ENCODE measurements around the gene CD6. TPM values are rescaled to one million over a fixed set of nuclear protein-coding genes. Genes with fewer than 3 reads are reported as not detected.

CD6 gene
- total and polyA plus RNA-seq, 2 of the 8 experiments (the other 6 are each of a cell fraction or from before 2014, with no cell fraction given) = 0.03 TPM; not detected in 1

DNA sequence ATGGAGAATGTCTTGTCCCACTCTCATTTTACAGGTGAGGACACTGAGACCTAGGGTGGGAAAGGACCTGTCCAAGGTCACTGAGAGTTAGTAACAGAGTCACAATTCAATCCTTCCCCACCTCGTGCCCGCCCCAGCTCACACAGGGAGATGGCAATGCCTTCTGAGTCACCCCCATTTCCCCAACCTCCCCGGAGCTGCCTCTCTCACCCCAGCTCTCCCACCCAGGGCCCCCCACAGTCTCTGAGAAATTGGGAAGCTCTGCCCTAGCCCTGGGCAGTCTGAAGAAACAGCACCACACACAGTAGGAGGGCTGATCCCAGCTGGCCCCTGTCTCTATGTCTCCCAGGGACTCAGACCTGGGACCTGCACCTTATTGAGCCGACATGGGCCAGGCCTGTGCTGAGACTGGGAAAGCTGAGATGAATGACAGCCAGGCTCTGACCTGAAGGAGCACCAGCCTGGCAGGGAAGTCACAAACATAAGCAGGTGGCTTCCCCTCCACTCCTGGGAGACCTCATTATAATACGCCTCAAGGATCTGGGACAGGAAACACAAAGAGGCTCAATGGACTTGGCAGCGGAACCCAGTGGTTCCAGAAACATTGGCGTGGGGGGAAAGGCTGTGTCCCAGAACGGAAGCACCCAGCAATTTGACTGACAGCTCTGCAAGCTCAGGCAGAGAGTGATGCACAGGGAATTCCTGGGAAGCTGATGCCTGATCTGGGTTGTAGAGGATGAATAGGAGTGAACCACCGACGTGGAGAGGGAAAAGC lies 51.0 kb downstream of the CD6 start:
- peaks cover 0 to 2% of the 10 kb centered on the region in 2 experiments for H4K20me1 ChIP-seq (replicated peaks in 1 of 2; ENCODE audit: control insufficient read depth in 1 of 2, insufficient read depth in 2 of 2, low read length in 2 of 2)
- POLR2A ChIA-PET (ENCODE audit: partially characterized antibody) = interaction anchor here (1.6 kb wide), 1 partner anchor 9 kb away, joined by 4 read pairs; no protein-coding TSS in a partner anchor
- H3K4ac ChIP-seq (replicated peaks; ENCODE audit: insufficient read length, low read depth, low read length) = no peak overlapping the region
- peak overlapping the region in 1 of 2 experiments; percentile 56; a peak in 1 of 4 replicates for H3K4me2 ChIP-seq (ENCODE audit: insufficient read depth in 1 of 2, low read depth in 2 of 2, low read length in 2 of 2)
- H4K91ac ChIP-seq (replicated peaks; ENCODE audit: insufficient read length, low read length) = no peak overlapping the region
- H2AK5ac ChIP-seq (ENCODE audit: low read depth, low read length) = no peak overlapping the region
- WGBS, 2 experiments (ENCODE audit: extremely low coverage in 1 of 2, insufficient coverage in 1 of 2, insufficient read length in 1 of 2, insufficient replicate concordance in 2 of 2, low coverage in 1 of 2, low lambda C conversion rate in 2 of 2, missing lambda C conversion rate in 1 of 2) = 83% methylated on average over 8 of the region's 10 CpGs; no CpG with 5 or more reads in 1 of the 2 experiments
- H3K9ac ChIP-seq (replicated peaks in 1 of 4; ENCODE audit: extremely low read depth in 1 of 4, low read depth in 3 of 4, low read length in 3 of 4) = no peak overlapping the region
- H3K4me1 ChIP-seq (replicated peaks in 1 of 4; ENCODE audit: control insufficient read depth in 3 of 4, insufficient read depth in 4 of 4, low read length in 3 of 4) = peaks cover 0 to 11% (median 6%) of the 10 kb centered on the region in 4 experiments; a peak in 6 of 7 replicates
- H3K36me3 ChIP-seq (ENCODE audit: control insufficient read depth in 2 of 4, insufficient read depth in 4 of 4, low read length in 3 of 4) = no peaks in the 10 kb centered on the region
- H3K18ac ChIP-seq (ENCODE audit: extremely low read depth, low read length) = no peak overlapping the region
- DNase-seq (ENCODE audit: low read depth in 1 of 2, low spot score in 2 of 2) = no peak
- H3K9me3 ChIP-seq (ENCODE audit: insufficient read depth in 2 of 2, low read depth in 1 of 2, low read length in 1 of 2) = no peaks in the 10 kb centered on the region
- no peak overlapping the region for H4K8ac ChIP-seq (ENCODE audit: extremely low read depth, insufficient read depth, low read length)
- peak overlapping the region in 1 of 4 experiments; percentile 51; a peak in 1 of 8 replicates for H3K4me3 ChIP-seq (ENCODE audit: extremely low read depth in 1 of 4, insufficient read depth in 2 of 4, low read depth in 3 of 4, low read length in 4 of 4)
- no peak overlapping the region for H2AFZ ChIP-seq (ENCODE audit: low read length)
- H2BK5ac ChIP-seq (ENCODE audit: low read depth, low read length) = no peak overlapping the region
- no peaks in the 10 kb centered on the region for H3K79me2 ChIP-seq (ENCODE audit: control insufficient read depth in 1 of 2, insufficient read depth in 2 of 2, low read length in 2 of 2)
- peaks cover 6% of the 10 kb centered on the region; the same call in 1 of the 2 replicates for H3K23me2 ChIP-seq (ENCODE audit: low read depth, low read length)
- H3K79me1 ChIP-seq (ENCODE audit: low read depth, low read length) = no peaks in the 10 kb centered on the region
- no peak overlapping the region for H2BK15ac ChIP-seq (ENCODE audit: low read length)
- 0 out of 2 replicates have a peak overlapping the region, but pooled peaks have one; percentile 27 for H2BK12ac ChIP-seq (ENCODE audit: low read depth, low read length)
- H3K14ac ChIP-seq (ENCODE audit: insufficient read length) = no peak overlapping the region
- H3K27me3 ChIP-seq (replicated peaks in 1 of 4; ENCODE audit: control insufficient read depth in 3 of 4, extremely low read depth in 1 of 4, insufficient read depth in 3 of 4, low read length in 3 of 4) = peaks cover 0 to 7% (median under 1%) of the 10 kb centered on the region in 4 experiments; a peak in 4 of 7 replicates
- H2BK20ac ChIP-seq (ENCODE audit: low read length) = no peak overlapping the region
- no peak overlapping the region for H3K27ac ChIP-seq (ENCODE audit: low read depth, low read length)
- H3K23ac ChIP-seq (ENCODE audit: insufficient read length) = no peak overlapping the region
- CTCF ChIA-PET (ENCODE audit: partially characterized antibody) = interaction anchor here (0.6 to 1.0 kb wide), 2 partner anchors 9 to 118 kb away, joined by 3 to 4 read pairs; no protein-coding TSS in a partner anchor
- H4K5ac ChIP-seq (ENCODE audit: insufficient read length, low read depth, low read length) = no peak overlapping the region
- H2BK120ac ChIP-seq (replicated peaks; ENCODE audit: low read depth, low read length) = no peak overlapping the region
- FAIRE-seq = no peak
- H3K56ac ChIP-seq (replicated peaks; ENCODE audit: insufficient read length, low read depth, low read length) = no peak overlapping the region
- TF ChIP-seq CTBP2 (IDR thresholded peaks at IDR 0.05; ENCODE audit: borderline replicate concordance, insufficient read depth, insufficient read length, low read length) (no peak), POU5F1 (IDR thresholded peaks at IDR 0.05; ENCODE audit: low read depth, low read length) (no peak), PHF8 (conservative IDR thresholded peaks at IDR 0.05; ENCODE audit: low read depth, low read length) (no peak), SIN3A (conservative IDR thresholded peaks at IDR 0.05 in 1 of 2, IDR thresholded peaks at IDR 0.05 in 1 of 2; ENCODE audit: low read depth in 1 of 2, low read length in 2 of 2) (no peak), RAD21 (IDR thresholded peaks at IDR 0.05 in 1 of 2, conservative IDR thresholded peaks at IDR 0.05 in 1 of 2; ENCODE audit: low read depth in 2 of 2, low read length in 2 of 2) (no peak), POLR2AphosphoS5 (IDR thresholded peaks at IDR 0.05; ENCODE audit: low read depth, low read length) (no peak), EP300 (IDR thresholded peaks at IDR 0.05; ENCODE audit: borderline replicate concordance in 1 of 2, low read depth in 2 of 2, low read length in 2 of 2) (no peak), CHD1 (IDR thresholded peaks at IDR 0.05; ENCODE audit: low read depth, low read length) (no peak), SIRT6 (IDR thresholded peaks at IDR 0.05; ENCODE audit: low read length) (no peak), BRCA1 (IDR thresholded peaks at IDR 0.05; ENCODE audit: low read depth, low read length) (no peak), KDM1A (IDR thresholded peaks at IDR 0.05; ENCODE audit: borderline replicate concordance, low read length) (no peak)

Measured in H1 (cell line).